HL-60/S4 (cell line): ENCODE results near the gene ERH.
"Not testable (repeated sequence)": the region's sequence is repeated elsewhere in the genome, so short reads cannot be mapped to it uniquely, and the experiment has no call there.

Experiments used
- in situ Hi-C: fragments of 300-500 bp; cut with MboI; formaldehyde crosslinking; loops from 2 replicates; pipeline ENCODE4 v1.14.3; 2022; ENCODE audit warnings: low sequenced_read_pairs

The ERH gene

GRCh38 chr14:69398818-69399210 is 715 bp upstream of the ERH start:
- in situ Hi-C loops, result no loop called here

GRCh38 chr14:69395929-69396328 is 2.2 kb downstream of the ERH start:
- in situ Hi-C loops, result no loop called here

DNA sequence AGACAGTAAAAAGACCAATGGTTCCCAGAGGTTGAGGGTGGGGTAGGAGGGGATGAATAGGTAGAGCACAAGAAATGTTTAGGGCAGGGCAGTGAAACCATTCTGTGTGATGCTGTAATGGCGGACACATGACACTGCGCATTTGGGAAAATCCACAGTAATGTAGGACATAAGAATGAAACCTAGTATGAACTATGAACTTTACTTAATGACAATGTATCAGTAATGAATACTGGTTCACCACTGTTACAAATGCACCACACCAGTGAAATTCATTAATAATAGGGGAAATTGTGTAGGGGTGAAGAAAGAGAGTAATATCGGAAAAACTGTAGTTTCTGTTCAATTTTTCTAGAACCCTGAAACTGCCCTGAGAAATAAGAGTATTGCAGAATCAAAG is 5.6 kb downstream of the ERH start:
- in situ Hi-C loops, result no loop called here

DNA sequence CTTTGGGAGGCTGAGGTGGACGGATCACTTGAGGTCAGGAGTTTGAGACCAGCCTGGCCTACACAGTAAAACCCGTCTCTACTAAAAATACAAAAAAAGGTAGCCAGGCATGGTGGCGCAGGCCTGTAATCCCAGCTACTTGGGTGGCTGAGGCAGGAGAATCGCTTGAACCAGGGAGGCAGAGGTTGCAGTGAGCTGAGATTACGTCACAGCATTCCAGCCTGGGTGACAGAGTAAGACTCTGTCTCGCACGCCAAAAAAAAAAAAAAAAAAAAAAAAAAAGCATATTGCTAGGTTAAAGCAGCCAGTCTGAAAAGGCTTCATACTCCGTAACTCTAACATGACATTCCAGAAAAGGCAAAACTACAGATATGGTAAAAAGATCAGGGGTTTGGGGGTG is 6.7 kb downstream of the ERH start:
- in situ Hi-C loops, result not testable (repeated sequence)

DNA sequence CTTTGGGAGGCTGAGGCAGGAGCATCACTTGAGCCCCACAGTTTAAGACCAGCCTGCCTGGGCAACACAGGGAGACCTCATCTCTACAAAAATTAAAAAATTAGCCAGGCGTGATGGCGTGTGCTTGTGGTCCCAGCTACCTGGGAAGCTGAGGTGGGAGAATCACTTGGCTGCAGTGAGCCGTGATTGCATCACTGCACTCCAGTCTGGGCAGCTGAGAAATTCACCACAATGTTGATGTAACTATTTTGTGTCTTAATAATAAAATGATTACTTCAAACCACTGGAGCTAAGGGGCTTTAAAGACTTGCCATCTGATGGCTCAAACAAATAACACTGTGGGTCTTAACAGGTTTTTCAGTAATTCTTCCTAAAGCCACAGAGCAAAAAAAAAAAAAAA is 10.8 kb downstream of the ERH start:
- in situ Hi-C loops, result no loop called here

- in situ Hi-C loops, result no loop called here
Measured at GRCh38 chr14:69378274-69378673, 19.8 kb downstream of the ERH start.

- in situ Hi-C loops, result no loop called here
Measured at GRCh38 chr14:69376439-69376838, 21.7 kb downstream of the ERH start.

- in situ Hi-C loops, result no loop called here
Measured at GRCh38 chr14:69375722-69376121, 22.4 kb downstream of the ERH start.

- in situ Hi-C loops, result no loop called here
Measured at GRCh38 chr14:69375182-69375581, 22.9 kb downstream of the ERH start.

- in situ Hi-C loops, result no loop called here
Measured at GRCh38 chr14:69374235-69374634, 23.9 kb downstream of the ERH start.

GRCh38 chr14:69373104-69373503 is 25.0 kb downstream of the ERH start:
- in situ Hi-C loops, result no loop called here

GRCh38 chr14:69372146-69372545 is 26.0 kb downstream of the ERH start:
- in situ Hi-C loops, result no loop called here

GRCh38 chr14:69370061-69370460 is 28.0 kb downstream of the ERH start:
- in situ Hi-C loops, result no loop called here

GRCh38 chr14:69368381-69368780 is 29.7 kb downstream of the ERH start:
- in situ Hi-C loops, result no loop called here

DNA sequence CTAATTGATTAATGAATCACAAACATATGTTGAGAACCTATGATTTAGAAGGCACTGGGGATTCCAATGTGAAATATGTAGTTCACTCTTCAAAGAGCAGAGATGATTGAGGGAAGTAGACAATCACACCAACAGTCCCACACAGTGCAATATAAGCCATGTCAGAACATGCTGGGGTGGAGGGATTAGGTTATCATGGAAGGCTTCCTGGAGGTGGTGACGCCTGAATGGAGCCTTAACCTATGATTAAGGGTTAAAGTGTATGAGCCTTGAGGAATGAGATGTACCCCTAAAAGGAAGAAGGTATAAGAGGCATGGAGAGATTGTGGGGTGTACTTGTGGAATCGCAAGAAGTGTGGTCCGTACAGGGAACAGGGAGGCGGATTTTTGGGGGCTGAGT is 31.3 kb downstream of the ERH start:
- in situ Hi-C loops, result no loop called here

GRCh38 chr14:69366069-69366468 is 32.0 kb downstream of the ERH start:
- in situ Hi-C loops, result no loop called here

- in situ Hi-C loops, result no loop called here
Measured at GRCh38 chr14:69364378-69364777, 33.7 kb downstream of the ERH start.

DNA sequence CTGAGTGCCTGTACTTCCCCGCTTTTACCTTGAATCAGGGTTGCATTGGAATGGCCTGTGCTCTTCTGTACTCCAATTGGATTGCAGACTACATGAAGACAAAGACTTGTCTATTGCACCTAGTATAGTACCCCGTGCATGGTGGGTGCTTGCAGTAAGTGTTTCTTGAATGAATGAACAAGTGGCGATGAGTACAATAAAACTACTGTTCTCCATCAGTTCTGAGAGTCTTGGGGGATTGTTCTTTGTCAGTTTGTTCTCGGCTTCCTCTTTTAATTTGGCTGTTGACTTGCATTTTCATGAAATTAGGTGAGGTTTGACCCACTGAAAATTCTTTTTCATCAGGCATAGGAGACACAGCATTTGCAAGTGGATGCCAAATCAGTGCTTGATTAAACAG is 34.1 kb downstream of the ERH start:
- in situ Hi-C loops, result no loop called here

DNA sequence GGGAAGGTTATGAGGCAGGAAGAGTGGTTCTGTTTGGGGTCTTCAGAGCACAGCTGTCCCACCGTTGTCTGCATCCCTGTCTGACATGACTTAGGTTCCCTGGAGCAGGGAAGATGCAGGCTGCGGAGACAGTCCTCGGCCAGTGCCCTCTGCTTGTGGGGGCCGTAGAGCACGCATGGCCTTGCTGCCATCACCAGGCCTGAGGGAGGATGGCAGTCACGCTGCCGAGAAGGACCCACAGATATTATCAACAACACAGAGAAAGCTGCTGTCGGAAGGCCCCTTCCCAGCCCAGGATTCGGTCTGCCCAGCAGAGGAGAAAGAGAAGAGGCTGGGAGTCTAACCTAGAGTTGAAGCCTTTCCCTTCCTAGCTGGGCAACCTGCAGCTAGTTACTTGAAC is 35.0 kb downstream of the ERH start:
- in situ Hi-C loops, result no loop called here

- in situ Hi-C loops, result no loop called here
Measured at GRCh38 chr14:69360438-69361108, 37.5 kb downstream of the ERH start.

DNA sequence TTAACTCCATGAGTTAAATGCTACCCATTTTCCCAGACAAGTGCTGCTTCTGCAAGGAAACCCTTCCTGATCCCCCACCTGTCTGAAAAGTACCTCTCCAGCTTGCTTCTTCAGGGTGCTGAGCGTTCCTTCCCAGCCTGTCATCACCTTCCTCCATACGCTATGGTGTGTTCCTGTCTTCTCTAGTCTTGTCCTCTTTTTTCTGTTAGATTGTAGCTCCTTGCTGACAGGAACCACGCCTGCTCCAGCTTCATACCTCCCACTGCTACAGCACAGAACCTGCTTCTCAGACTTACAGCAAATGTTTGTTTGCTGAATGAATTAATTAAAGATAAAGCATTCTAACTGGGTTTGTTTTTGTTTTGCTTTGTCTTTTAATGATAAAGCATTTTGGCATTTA is 39.1 kb downstream of the ERH start:
- in situ Hi-C loops, result no loop called here

- in situ Hi-C loops, result no loop called here
Measured at GRCh38 chr14:69358233-69358963, 39.7 kb downstream of the ERH start.
